K562 (cell line): ENCODE measurements around the gene ZNF135. TPM values are rescaled to one million over a fixed set of nuclear protein-coding genes. Genes with fewer than 3 reads are reported as not detected.

Source experiments
- CBX1 ChIP-seq: sonication (generic); IDR thresholded peaks from 2 replicates; pipeline ENCODE4 v1.6.1; 2016; ENCODE audit warnings: antibody characterized with exemption, low read depth, mild to moderate bottlenecking
- E2F8 ChIP-seq: fragments of 450-650 bp; IDR thresholded peaks from 2 replicates; pipeline ENCODE4 v1.7.1; 2018; ENCODE audit warnings: mild to moderate bottlenecking, low read depth; ENCODE audit not compliant: partially characterized antibody
- GABPB1 ChIP-seq: sonication (generic); formaldehyde crosslinking; IDR thresholded peaks from 2 replicates; pipeline ENCODE4 v1.8.0; 2022; ENCODE audit warnings: mild to moderate bottlenecking, missing genetic modification reagents
- HNRNPUL1 ChIP-seq: fragments of 200-400 bp; formaldehyde crosslinking; IDR thresholded peaks from 2 replicates; pipeline ENCODE4 v1.6.1; 2017; ENCODE audit warnings: low read length
- HOXB6 ChIP-seq: fragments of 250-450 bp; sonication (Bioruptor Pico); IDR thresholded peaks from 2 replicates; pipeline ENCODE4 v1.5.1; 2022; ENCODE audit warnings: mild to moderate bottlenecking, borderline replicate concordance
- MTA1 ChIP-seq: fragments of 450-650 bp; IDR thresholded peaks from 2 replicates; pipeline ENCODE4 v1.6.1; 2017; ENCODE audit warnings: borderline replicate concordance
- MTA3 ChIP-seq: fragments of 450-650 bp; formaldehyde crosslinking; IDR thresholded peaks from 2 replicates; pipeline ENCODE4 v1.6.1; 2017; ENCODE audit warnings: mild to moderate bottlenecking, borderline replicate concordance
- NONO ChIP-seq, 2 experiments: fragments of 200-400 bp in 1 of 2; fragments of 450-650 bp in 1 of 2; formaldehyde crosslinking in 1 of 2; IDR thresholded peaks; 2 replicates each; pipeline ENCODE4 v1.6.1; 2017; ENCODE audit warnings: low read depth in 2 of 2, mild to moderate bottlenecking in 2 of 2, moderate library complexity in 2 of 2, low read length in 1 of 2
- PHB2 ChIP-seq: fragments of 450-650 bp; IDR thresholded peaks from 2 replicates; pipeline ENCODE4 v1.6.1; 2017; ENCODE audit warnings: low read depth
- REST ChIP-seq, 2 experiments: fragments of 450-650 bp; formaldehyde crosslinking in 1 of 2; IDR thresholded peaks; 2 replicates each; pipeline versions ENCODE4 v1.4.0 to v1.6.1; 2014 to 2020; ENCODE audit warnings: mild to moderate bottlenecking in 2 of 2, borderline replicate concordance in 1 of 2, low read depth in 1 of 2
- TCFL5 ChIP-seq: fragments of 250-450 bp; sonication (Bioruptor Pico); conservative IDR thresholded peaks from 2 replicates; pipeline ENCODE4 v1.6.1; 2021; ENCODE audit warnings: mild to moderate bottlenecking, moderate library complexity, matching md5 sums
- TEAD2 ChIP-seq: fragments of 450-650 bp; IDR thresholded peaks from 2 replicates; pipeline ENCODE4 v1.6.1; 2016; ENCODE audit warnings: missing genetic modification characterization, control low read depth, missing compliant biosample characterization
- TRIM28 ChIP-seq: fragments of 450-650 bp; IDR thresholded peaks from 2 replicates; pipeline ENCODE4 v1.6.1; 2017
- ZBTB43 ChIP-seq: sonication (generic); formaldehyde crosslinking; IDR thresholded peaks from 2 replicates; pipeline ENCODE4 v1.8.0; 2023; ENCODE audit warnings: mild to moderate bottlenecking, missing genetic modification reagents
- polyA plus RNA-seq, 8 experiments: library from polyadenylated mRNA; depleted of rRNA in 4 of 8; stranded (reverse) in 5 of 8; unstranded in 3 of 8; fragments of >200 nt; fragmentation: Nextera tagmentation in 2 of 8; fragmentation: Illumina TruSeq in 1 of 8; extraction: Ambion mirVana in 2 of 8; extraction: Trizol in 1 of 8; gene quantifications; 2 replicates each; pipeline versions ENCODE4 v1.2.1 to v1.2.3, GENCODE V29; 2011 to 2014; ENCODE audit warnings: inconsistent platforms in 1 of 8, missing spikeins in 1 of 8
- total RNA-seq, 7 experiments: library from RNA; depleted of rRNA in 6 of 7; stranded (reverse); fragments of >200 nt in 6 of 7; fragmentation: Illumina TruSeq in 2 of 7; extraction: Trizol in 2 of 7; gene quantifications; 2 replicates each; pipeline versions ENCODE4 v1.2.1 to v1.2.3, GENCODE V29; 2011 to 2021; ENCODE audit warnings: low replicate concordance in 1 of 7

Gene ZNF135
- total and polyA plus RNA-seq, 9 of the 15 experiments (the other 6 are each of a cell fraction or from before 2014, with no cell fraction given): not detected

- TF ChIP-seq REST (IDR thresholded peaks at IDR 0.05; ENCODE audit: borderline replicate concordance) (peak; percentile 90), REST (CRISPR knock-in tag; IDR thresholded peaks at IDR 0.05; ENCODE audit: low read depth) (no peak), TEAD2 (tag) (no peak), CBX1 (no peak), NONO (IDR thresholded peaks at IDR 0.05; ENCODE audit: low read depth in 2 of 2, low read length in 1 of 2) (no peak), TRIM28 (no peak), E2F8 (no peak), HNRNPUL1 (no peak), TCFL5 (no peak), MTA3 (no peak), MTA1 (no peak), ZBTB43 (CRISPR knock-in tag) (no peak), HOXB6 (CRISPR knock-in tag) (no peak), GABPB1 (CRISPR knock-in tag) (no peak), PHB2 (no peak)
Observed at GRCh38 chr19:58097781-58098681, 38.9 kb downstream of the ZNF135 start, which contains the start of gene ZSCAN18 (continued).
